T-helper 1 cell treated with Interleukin-12 subunit alpha and Interleukin-12 subunit beta and Interleukin-4 antibody, amounts not matched to agents 30 μg/mL and 1 μg/mL, for 36 hours (primary cell): ENCODE results near the gene VPS13D.
"Not testable (repeated sequence)": the region's sequence is repeated elsewhere in the genome, so short reads cannot be mapped to it uniquely, and the experiment has no call there.

Source experiments
- H3K27ac Mint-ChIP-seq: one replicate; pipeline ENCODE4 v1.8.0; 2021; ENCODE audit warnings: mild to moderate bottlenecking, mixed read lengths
- H3K27me3 Mint-ChIP-seq: one replicate; pipeline ENCODE4 v1.8.0; 2021; ENCODE audit warnings: low read depth, mixed read lengths
- H3K36me3 Mint-ChIP-seq: one replicate; pipeline ENCODE4 v1.8.0; 2021; ENCODE audit warnings: low read depth, mixed read lengths
- H3K4me1 Mint-ChIP-seq: one replicate; pipeline ENCODE4 v1.8.0; 2021; ENCODE audit warnings: low read depth, mixed read lengths
- H3K4me3 Mint-ChIP-seq: one replicate; pipeline ENCODE4 v1.8.0; 2021; ENCODE audit warnings: mild to moderate bottlenecking, moderate library complexity, mixed read lengths
- H3K9me3 Mint-ChIP-seq: one replicate; pipeline ENCODE4 v1.8.0; 2021; ENCODE audit warnings: mixed read lengths

Gene VPS13D

DNA sequence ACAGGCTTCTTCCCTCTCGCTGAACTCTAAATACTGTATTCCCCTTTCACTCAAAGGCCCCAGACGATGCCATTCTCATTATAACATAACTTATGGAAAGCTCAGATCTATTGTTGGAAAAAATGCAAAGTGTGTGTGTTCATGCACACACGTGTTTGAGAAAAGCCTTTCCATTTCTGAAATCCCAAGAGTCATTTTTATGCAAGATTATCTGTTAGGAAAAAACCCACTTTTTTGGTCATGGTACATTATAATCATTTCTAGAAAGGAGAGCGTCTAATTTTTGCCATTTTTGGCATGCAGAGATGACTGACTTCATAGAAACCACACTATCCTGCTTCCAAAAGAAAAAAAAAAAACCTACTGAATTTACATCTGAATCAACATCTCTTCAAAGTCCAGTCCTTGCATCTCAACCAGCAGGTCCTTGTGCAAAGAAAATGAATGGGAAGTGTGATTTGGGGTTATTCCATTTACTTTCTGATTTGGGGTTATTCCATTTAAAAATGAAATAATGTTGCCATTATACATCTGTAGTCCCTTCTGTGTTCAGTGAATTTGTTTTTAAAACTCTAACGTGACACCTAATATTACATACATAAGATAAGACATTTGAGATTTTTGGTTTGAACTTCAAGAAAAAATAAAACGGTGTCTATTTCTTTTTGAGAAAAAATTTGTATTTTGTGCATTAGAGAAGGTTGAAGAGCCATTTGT is 237.9 kb downstream of the VPS13D start:
- Mint-ChIP-seq H3K9me3 (no peaks in the 10 kb centered on the region), H3K4me1 (peaks cover 35% of the 10 kb centered on the region), H3K27ac (peak overlapping the region; percentile 1), H3K27me3 (no peaks in the 10 kb centered on the region), H3K36me3 (peaks cover 26% of the 10 kb centered on the region), H3K4me3 (no peak overlapping the region)

DNA sequence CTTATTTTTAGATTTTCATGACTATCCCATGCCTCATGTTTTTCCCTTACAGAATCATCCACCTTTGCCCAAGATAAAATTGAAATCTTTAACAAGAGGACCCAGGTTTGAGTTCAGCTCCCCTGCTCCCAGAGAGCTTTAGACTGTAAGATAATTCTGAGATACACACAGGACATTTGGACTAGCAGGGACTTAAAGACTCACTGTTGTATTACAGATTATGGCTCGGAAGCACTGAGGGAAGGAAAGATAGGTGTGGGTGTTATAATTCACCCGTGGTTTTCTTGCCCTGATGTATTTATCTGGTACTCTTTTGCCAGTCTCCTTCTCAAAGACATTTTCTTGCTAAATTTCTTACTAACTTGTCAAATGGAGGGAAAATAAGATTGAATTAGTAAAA is 238.5 kb downstream of the VPS13D start:
- H3K27ac Mint-ChIP-seq, result no peak overlapping the region
- no peaks in the 10 kb centered on the region for H3K27me3 Mint-ChIP-seq
- peaks cover 21% of the 10 kb centered on the region for H3K36me3 Mint-ChIP-seq
- H3K9me3 Mint-ChIP-seq, result no peaks in the 10 kb centered on the region
- peaks cover 41% of the 10 kb centered on the region for H3K4me1 Mint-ChIP-seq
- no peak overlapping the region for H3K4me3 Mint-ChIP-seq

DNA sequence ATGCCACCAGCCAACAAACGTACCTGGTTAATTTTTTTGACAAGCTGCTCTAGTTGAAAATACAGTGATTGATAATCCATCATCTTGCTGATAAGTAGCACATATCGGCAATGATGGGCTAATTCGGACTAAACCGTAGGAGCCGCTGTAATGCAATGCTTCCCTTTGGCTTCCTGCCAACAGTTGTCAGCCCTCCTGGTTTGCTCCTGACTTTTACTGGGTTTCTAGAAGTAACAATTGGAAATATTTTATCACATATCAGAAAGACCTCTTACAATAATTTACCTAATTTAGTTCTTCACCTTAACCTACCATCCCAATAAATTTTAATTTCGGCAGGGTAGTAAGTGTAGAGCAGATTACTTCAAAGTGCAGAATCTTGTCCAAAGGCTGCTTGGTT is 239.7 kb downstream of the VPS13D start:
- no peaks in the 10 kb centered on the region for H3K9me3 Mint-ChIP-seq
- H3K4me1 Mint-ChIP-seq, result peaks cover 51% of the 10 kb centered on the region
- H3K27ac Mint-ChIP-seq, result no peak overlapping the region
- H3K27me3 Mint-ChIP-seq, result no peaks in the 10 kb centered on the region
- H3K4me3 Mint-ChIP-seq, result no peak overlapping the region
- peaks cover 21% of the 10 kb centered on the region for H3K36me3 Mint-ChIP-seq

DNA sequence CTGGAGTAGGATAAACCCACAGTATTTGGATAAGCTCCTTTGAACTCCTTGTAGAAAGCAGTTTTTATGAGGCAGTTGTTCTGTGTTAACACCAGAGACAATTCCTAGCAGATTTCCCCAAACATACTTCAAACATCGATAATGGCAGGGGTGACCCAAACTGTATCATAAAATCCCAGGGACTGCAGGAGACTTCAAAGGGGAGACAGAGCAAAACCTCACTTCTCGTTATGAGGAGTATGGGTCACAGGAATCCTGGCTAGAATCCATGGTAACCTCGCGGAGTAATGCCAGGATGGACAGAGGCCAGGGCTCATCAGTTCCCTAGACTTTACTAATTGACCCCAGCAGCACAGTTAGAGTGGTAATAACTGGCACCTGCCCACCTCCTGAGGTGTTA is 240.2 kb downstream of the VPS13D start:
- Mint-ChIP-seq H3K4me1 (peaks cover 55% of the 10 kb centered on the region), H3K27me3 (no peaks in the 10 kb centered on the region), H3K36me3 (peaks cover 19% of the 10 kb centered on the region), H3K27ac (no peak overlapping the region), H3K9me3 (no peaks in the 10 kb centered on the region), H3K4me3 (no peak overlapping the region)

DNA sequence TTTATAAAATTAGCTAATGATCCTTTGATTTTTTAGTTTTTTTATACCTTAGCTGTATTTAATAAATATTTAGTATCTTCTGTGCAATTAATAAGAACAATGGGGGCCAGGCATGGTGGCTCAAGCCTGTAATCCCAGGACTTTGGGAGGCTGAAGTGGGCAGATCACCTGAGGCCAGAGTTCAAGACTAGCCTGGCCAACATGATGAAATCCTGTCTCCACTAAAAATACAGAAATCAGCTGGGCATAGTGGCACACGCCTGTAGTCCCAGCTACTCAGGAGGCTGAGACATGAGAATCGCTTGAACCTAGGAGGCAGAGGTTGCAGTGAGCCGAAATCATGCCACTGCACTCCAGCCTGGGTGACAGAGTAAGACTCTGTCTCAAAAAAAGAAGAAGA is 241.1 kb downstream of the VPS13D start:
- H3K4me1 Mint-ChIP-seq, result peaks cover 61% of the 10 kb centered on the region
- not testable (repeated sequence) for H3K4me3 Mint-ChIP-seq, H3K9me3 Mint-ChIP-seq, H3K27me3 Mint-ChIP-seq
- H3K36me3 Mint-ChIP-seq, result peaks cover 12% of the 10 kb centered on the region
- H3K27ac Mint-ChIP-seq, result peak overlapping the region; percentile 42

DNA sequence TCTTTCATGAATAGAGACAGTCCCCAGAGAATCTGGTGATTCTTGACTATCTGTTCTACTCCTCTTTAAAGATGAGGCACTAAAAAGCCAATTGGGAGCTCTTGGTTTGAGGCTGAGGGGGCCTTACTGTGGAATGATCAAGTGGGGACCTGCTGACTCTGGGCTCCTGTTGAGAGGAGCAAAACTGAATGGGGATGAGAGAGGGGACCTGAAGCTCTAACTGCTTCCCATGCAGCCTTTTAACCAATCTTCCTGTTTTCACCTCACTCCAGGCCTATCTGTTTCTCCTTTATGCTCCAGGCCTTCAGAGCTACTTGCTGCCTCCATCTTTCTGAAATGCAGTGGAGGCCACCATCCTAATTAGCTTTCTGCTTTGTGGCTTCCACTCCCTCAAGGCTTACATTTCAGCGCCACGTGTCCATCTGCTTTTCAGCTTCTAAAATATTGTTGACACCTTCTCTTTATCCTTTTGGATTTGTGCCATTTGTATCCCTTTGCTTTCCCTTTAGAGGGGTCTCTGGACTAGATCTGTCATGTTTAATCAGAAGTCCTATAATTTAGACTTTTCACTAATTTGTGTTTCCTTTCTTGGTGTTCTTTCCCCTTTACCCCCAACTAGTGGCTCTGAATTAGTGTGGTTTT is 242.4 kb downstream of the VPS13D start:
- Mint-ChIP-seq H3K4me1 (peaks cover 71% of the 10 kb centered on the region), H3K36me3 (peaks cover 22% of the 10 kb centered on the region), H3K4me3 (peak overlapping the region; percentile 74), H3K9me3 (no peaks in the 10 kb centered on the region), H3K27ac (peak overlapping the region; percentile 96), H3K27me3 (no peaks in the 10 kb centered on the region)

DNA sequence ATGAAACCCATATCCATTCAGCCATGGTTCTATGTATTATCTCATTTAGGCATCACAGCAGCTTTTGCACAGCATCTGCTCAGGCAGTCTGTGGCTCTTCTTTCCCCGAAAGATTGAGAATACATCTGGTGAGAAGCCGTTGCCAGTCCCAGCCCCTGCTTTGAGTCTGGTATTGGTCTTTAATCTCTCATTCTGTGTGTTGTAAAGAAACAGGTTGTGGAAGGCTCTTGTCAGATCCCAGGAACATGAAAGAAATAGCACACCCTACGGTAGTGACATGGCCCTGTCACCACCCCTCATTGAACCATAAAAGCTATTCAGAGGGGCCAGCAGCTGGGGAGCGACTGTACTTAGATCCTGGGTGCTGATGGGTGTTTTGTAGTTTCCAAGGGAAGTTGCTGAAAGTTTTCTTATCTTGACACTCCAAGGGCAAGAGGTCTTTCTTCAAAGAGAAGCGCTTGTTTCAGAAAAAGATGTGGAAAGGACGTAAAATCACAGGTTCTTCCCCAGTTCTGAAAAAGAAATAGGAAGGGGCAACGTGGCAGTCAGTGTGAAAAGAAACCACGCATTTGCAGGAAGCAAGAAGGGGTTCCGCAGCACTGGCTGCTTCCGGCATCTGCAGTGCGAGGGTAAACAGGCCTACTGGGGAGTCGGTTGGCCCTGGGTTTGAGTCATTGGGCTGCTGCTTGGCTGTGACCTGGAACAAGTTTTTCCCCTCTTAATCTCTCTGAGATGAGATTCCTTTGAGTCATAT is 243.1 kb downstream of the VPS13D start:
- peaks cover 21% of the 10 kb centered on the region for H3K36me3 Mint-ChIP-seq

DNA sequence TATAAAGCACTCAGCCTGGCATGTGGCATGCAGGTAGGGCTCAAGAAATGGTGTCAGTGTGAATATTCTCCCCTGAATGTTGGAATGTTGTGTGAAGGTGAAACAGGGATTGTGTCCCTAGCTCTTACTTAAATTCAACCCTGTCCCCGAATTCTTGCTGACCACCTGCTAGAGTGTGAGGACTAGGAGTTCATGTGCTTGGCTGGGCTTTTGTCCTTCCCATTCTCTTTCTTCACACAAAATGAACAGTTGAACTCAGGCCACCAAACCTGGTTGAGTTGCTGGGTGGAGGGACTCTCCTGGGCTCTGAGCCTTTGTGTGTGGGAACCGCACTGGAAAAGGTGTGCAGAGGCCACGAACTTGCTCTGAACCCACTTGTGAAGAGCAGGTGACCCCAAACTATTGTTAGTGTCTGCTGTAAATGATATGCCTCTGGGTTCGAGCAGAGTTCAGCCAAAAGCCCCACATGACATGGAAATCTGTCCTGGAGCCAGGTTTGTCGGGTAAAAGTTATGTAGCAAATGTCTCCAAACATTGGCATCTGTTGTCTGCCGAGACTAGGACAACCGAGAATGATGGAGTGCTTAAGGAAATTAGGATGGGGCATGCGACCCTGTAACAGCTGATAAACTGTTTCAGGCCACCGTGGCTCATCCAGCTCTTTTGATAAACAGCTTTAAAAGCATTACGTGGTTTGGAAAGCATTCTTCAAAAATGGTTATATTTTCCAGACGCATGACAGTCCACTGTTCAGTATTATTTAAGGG is 243.9 kb downstream of the VPS13D start:
- Mint-ChIP-seq H3K27me3 (no peaks in the 10 kb centered on the region), H3K4me3 (peak overlapping the region; percentile 74), H3K27ac (peak overlapping the region; percentile 96), H3K9me3 (no peaks in the 10 kb centered on the region), H3K4me1 (peaks cover 74% of the 10 kb centered on the region), H3K36me3 (peaks cover 18% of the 10 kb centered on the region)

More for the DNA sequence above, 243.1 kb downstream of the VPS13D start:
- H3K27me3 Mint-ChIP-seq, result no peaks in the 10 kb centered on the region
- peak overlapping the region; percentile 96 for H3K27ac Mint-ChIP-seq
- peak overlapping the region; percentile 74 for H3K4me3 Mint-ChIP-seq
- H3K4me1 Mint-ChIP-seq, result peaks cover 71% of the 10 kb centered on the region
- H3K9me3 Mint-ChIP-seq, result no peaks in the 10 kb centered on the region

DNA sequence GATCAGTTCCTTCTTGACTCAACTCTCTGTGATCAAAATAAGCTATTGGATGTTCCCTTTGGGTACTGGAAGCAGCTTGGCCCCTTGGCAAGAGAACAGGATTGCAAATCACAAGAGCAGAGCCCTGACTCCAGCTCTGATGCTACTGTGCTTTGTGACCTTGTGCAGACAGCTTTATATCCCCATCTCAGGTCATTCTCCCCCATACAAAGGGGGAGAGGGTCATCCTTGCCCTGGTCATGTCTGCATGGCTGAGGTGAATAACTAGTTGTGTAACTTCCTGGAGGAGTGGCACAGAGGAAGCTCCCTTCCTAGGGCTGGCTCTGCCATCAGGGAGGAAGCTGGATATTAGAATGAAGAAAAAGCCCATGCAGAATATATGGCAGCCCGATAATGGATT is 245.3 kb downstream of the VPS13D start:
- H3K27ac Mint-ChIP-seq, result peak overlapping the region; percentile 78
- no peak overlapping the region for H3K4me3 Mint-ChIP-seq
- H3K36me3 Mint-ChIP-seq, result peaks cover 18% of the 10 kb centered on the region
- peaks cover 82% of the 10 kb centered on the region for H3K4me1 Mint-ChIP-seq
- H3K27me3 Mint-ChIP-seq, result no peaks in the 10 kb centered on the region
- no peaks in the 10 kb centered on the region for H3K9me3 Mint-ChIP-seq

DNA sequence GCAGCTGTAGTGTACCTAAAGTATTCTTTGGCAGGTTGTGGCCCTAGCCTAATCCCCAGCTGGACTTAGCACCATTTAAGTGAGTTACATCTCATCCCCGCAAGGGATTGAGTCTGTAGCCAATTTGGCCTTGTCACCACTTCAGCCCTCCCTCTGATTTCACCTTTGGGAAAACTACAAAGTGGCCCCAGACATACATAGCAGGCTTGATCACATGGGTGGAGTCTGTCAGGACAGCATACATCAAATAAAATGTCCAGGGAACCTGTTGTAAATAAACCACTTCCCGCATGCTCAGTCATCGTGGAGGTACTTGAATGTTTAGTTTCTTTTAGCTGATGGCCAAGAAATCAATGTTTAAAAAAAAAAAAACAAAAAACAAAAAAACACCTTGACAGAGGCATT is 245.7 kb downstream of the VPS13D start:
- Mint-ChIP-seq H3K9me3 (no peaks in the 10 kb centered on the region), H3K4me3 (peak overlapping the region; percentile 30), H3K27me3 (no peaks in the 10 kb centered on the region), H3K27ac (peak overlapping the region; percentile 78), H3K36me3 (peaks cover 19% of the 10 kb centered on the region), H3K4me1 (peaks cover 86% of the 10 kb centered on the region)

DNA sequence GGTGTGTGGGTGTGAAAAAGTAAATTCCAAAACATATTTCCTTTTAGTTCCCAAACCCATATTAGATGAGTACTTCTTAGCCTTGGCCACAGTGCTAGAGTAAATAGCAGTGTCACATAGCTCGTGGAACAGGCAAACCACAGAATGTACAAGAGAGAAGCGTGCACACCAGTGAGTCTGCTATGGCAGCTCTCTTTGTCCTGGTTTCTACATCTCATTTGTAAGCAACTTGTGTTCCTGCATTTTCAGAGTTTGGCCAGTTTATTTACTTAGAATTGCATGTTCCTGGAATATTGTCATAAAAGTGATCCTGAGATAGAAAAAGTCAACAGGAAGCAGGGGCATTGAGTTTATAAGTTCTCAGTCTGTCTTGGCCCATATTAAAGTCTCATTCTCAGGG is 246.1 kb downstream of the VPS13D start:
- H3K9me3 Mint-ChIP-seq, result no peaks in the 10 kb centered on the region
- H3K36me3 Mint-ChIP-seq, result peaks cover 23% of the 10 kb centered on the region
- no peak overlapping the region for H3K4me3 Mint-ChIP-seq
- H3K4me1 Mint-ChIP-seq, result peaks cover 90% of the 10 kb centered on the region
- peak overlapping the region; percentile 78 for H3K27ac Mint-ChIP-seq
- H3K27me3 Mint-ChIP-seq, result no peaks in the 10 kb centered on the region

DNA sequence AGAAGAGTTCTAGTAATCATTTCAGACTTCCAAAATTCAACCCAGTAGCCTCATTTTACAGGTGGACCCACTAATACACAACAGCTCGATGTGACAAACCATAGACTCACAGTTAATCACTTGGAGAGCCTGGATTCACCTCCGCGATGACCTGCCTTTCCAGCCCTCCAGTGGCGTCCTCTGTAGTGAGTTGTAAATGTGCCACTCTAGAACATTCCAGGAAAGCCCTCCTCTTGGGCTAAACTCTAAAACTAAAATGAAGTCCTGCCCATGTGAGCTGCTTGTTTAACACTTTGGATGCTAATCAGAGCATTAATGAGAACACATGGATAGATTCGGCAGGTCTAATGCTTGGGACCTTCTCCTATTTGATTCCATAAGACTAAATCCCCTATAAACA is 247.5 kb downstream of the VPS13D start:
- H3K36me3 Mint-ChIP-seq, result peaks cover 21% of the 10 kb centered on the region
- peak overlapping the region; percentile 37 for H3K27ac Mint-ChIP-seq
- H3K4me3 Mint-ChIP-seq, result no peak overlapping the region
- H3K27me3 Mint-ChIP-seq, result no peaks in the 10 kb centered on the region
- no peaks in the 10 kb centered on the region for H3K9me3 Mint-ChIP-seq
- peaks cover 90% of the 10 kb centered on the region for H3K4me1 Mint-ChIP-seq

DNA sequence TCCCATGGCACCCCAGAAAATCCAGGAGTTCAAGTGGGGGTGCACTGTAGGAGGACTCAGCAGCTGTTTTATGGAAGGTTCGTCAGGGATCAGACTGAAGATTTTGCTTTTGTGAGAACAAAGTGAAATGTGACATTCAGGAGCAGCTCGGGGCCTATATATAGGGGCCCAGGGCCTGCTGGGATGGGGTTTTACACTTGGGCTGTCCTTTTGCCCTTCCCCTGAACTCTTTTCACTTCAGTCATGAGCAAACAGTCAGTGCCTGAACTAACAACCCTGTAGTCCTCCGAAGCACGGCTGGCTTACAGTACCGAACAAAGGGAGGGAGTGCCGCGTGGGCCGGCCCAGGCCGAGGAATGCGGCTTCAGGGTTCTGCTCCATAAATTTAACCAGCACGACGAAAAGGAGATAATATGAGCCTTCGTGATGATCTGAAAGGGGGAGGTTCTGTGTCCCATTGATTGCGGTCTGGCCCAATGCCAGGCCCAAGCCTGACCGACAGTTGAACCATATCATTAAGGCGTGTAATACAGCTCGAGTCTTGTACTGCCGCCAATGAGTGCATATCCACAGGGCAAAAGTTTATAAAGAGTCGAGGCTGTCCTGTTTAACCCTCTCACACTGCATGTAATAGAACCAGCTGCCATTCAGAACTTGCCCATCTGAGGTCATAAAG is 248.2 kb downstream of the VPS13D start:
- no peaks in the 10 kb centered on the region for H3K27me3 Mint-ChIP-seq
- peak overlapping the region; percentile 87 for H3K27ac Mint-ChIP-seq
- peaks cover 83% of the 10 kb centered on the region for H3K4me1 Mint-ChIP-seq
- peak overlapping the region; percentile 61 for H3K4me3 Mint-ChIP-seq
- H3K9me3 Mint-ChIP-seq, result no peaks in the 10 kb centered on the region
- peaks cover 21% of the 10 kb centered on the region for H3K36me3 Mint-ChIP-seq

DNA sequence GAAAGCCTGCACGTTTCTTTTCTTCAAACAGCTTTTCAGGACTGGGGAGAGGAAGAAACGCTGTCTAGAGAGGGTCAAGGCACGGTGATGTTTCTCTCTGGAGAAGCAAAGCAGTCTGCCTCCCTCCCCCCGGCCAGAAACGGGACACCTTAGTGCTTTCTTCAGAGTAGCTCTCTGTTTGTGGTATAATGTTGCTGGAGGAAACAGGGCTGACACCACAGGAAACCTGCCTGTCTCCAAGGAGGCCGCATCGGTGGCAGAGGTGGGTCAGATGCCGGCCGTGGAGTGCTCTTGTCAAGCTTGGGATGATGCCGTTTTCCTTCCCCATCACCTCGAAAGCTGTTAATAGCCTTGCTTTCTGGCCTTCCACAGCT is 248.8 kb downstream of the VPS13D start:
- H3K4me3 Mint-ChIP-seq, result peak overlapping the region; percentile 61
- peaks cover 22% of the 10 kb centered on the region for H3K36me3 Mint-ChIP-seq

More for the DNA sequence above, 248.8 kb downstream of the VPS13D start:
- Mint-ChIP-seq H3K9me3 (no peaks in the 10 kb centered on the region), H3K27ac (peak overlapping the region; percentile 87), H3K27me3 (no peaks in the 10 kb centered on the region), H3K4me1 (peaks cover 77% of the 10 kb centered on the region)
